Measurements from ENCODE around the gene CANT1. TPM values are rescaled to one million over a fixed set of nuclear protein-coding genes. Genes with fewer than 3 reads are reported as not detected.

Gene CANT1
- total RNA-seq, 1 donor from 2014 or later, result 66.3 TPM

DNA sequence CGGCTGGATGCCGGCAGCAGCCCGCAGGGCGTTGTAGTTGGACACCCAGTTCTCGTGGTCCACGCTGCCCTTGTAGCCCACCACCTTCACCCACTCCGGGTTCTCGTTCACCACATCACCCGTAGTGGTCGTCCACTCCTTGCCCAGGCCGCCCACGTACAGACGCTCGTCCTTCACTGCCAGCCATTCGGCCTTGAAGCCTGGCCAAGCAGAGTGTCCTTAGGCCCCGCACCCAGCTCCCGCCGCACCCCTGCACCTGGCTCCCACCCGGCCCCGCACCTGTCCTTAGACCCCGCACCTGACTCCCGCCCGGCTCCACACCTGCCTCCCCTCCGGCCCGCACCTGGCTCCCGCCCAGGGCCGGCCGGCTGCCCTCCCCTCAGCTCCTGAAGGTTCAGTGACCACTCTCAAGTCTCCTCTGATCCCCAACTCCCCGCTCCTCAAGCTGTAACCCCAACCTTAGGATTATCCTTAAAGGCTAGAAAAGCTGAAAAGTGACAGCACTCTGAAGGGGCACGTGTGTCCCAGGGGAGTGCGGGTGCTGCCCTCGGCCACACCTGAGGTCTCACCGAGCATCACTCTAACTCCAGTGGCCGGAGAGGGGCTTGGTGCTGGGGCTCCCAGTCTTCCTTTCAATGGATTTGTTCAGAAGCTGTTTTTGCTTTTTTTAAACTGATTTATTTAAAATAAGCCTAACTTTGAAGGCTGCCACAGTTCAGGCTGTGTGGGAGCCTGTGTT is 14.4 kb downstream of the CANT1 start:
- peaks cover 24% of the 10 kb centered on the region for H3K36me3 Mint-ChIP-seq (ENCODE audit: insufficient read depth)
- H3K27ac Mint-ChIP-seq, result no peak overlapping the region
- peaks cover 6% of the 10 kb centered on the region for H3K4me1 Mint-ChIP-seq (ENCODE audit: low read depth)
- no peak overlapping the region for H3K4me3 Mint-ChIP-seq (ENCODE audit: low read depth)
- H3K9me3 Mint-ChIP-seq (ENCODE audit: low read depth), result no peaks in the 10 kb centered on the region
- TF ChIP-seq, protein P1, sequence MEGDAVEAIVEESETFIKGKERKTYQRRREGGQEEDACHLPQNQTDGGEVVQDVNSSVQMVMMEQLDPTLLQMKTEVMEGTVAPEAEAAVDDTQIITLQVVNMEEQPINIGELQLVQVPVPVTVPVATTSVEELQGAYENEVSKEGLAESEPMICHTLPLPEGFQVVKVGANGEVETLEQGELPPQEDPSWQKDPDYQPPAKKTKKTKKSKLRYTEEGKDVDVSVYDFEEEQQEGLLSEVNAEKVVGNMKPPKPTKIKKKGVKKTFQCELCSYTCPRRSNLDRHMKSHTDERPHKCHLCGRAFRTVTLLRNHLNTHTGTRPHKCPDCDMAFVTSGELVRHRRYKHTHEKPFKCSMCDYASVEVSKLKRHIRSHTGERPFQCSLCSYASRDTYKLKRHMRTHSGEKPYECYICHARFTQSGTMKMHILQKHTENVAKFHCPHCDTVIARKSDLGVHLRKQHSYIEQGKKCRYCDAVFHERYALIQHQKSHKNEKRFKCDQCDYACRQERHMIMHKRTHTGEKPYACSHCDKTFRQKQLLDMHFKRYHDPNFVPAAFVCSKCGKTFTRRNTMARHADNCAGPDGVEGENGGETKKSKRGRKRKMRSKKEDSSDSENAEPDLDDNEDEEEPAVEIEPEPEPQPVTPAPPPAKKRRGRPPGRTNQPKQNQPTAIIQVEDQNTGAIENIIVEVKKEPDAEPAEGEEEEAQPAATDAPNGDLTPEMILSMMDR (IDR thresholded peaks at IDR 0.05; ENCODE audit: unreplicated experiment), result no peak
- DNase-seq (ENCODE audit: low spot score, unreplicated experiment), result no peak
- H3K27me3 Mint-ChIP-seq, result no peaks in the 10 kb centered on the region

GRCh38 chr17:78993981-78994671 is 15.4 kb downstream of the CANT1 start:
- Mint-ChIP-seq H3K27ac (no peak overlapping the region), H3K36me3 (ENCODE audit: insufficient read depth) (peaks cover 27% of the 10 kb centered on the region), H3K4me1 (ENCODE audit: low read depth) (peaks cover 6% of the 10 kb centered on the region), H3K4me3 (ENCODE audit: low read depth) (no peak overlapping the region), H3K9me3 (ENCODE audit: low read depth) (no peaks in the 10 kb centered on the region), H3K27me3 (no peaks in the 10 kb centered on the region)
- no peak for DNase-seq (ENCODE audit: low spot score, unreplicated experiment)
- TF ChIP-seq, protein P1 (IDR thresholded peaks at IDR 0.05; ENCODE audit: unreplicated experiment), result no peak

GRCh38 chr17:78993241-78993956 is 16.2 kb downstream of the CANT1 start:
- Mint-ChIP-seq H3K9me3 (ENCODE audit: low read depth) (no peaks in the 10 kb centered on the region), H3K4me3 (ENCODE audit: low read depth) (no peak overlapping the region), H3K27ac (peak overlapping the region; percentile 60), H3K27me3 (no peaks in the 10 kb centered on the region), H3K36me3 (ENCODE audit: insufficient read depth) (peaks cover 27% of the 10 kb centered on the region), H3K4me1 (ENCODE audit: low read depth) (peaks cover 6% of the 10 kb centered on the region)
- DNase-seq (ENCODE audit: low spot score, unreplicated experiment), result peak; percentile 38
- TF ChIP-seq, protein P1 (IDR thresholded peaks at IDR 0.05; ENCODE audit: unreplicated experiment), result peak; percentile 75

DNA sequence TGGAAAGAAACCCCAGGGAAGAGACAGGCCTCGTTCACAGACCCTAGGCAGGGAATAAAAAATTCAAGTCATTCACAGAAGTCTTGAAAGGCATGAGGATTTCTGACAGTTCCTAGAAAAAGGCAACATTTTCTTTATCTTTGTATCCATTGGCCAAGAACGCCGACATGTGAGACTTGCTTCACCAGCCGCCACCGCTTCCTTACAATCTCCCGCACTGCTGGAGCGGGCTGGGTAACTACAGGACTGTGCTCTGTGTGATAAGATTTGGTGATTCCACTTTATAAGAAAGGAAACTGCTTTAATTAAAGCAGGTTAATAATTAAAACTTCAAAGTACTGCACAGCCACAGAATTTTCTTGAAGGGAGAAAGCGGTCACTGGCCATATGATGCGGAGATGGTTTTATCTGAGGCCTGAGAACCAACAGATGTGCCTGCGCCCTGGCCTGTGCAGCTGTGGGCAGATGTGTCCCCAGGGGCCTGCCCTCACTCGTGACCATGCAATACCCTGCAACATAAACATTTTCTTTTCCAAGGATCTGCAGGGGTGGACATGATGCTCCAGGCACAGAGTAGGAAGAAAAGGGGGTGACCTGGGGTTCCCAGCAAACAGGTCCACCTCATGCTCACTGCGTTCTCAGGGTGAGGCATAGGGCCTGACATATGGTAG is 16.9 kb downstream of the CANT1 start:
- Mint-ChIP-seq H3K36me3 (ENCODE audit: insufficient read depth) (peaks cover 27% of the 10 kb centered on the region), H3K4me3 (ENCODE audit: low read depth) (no peak overlapping the region), H3K4me1 (ENCODE audit: low read depth) (peaks cover 6% of the 10 kb centered on the region), H3K9me3 (ENCODE audit: low read depth) (no peaks in the 10 kb centered on the region), H3K27ac (peak overlapping the region; percentile 60), H3K27me3 (no peaks in the 10 kb centered on the region)
- TF ChIP-seq, protein P1 (IDR thresholded peaks at IDR 0.05; ENCODE audit: unreplicated experiment), result no peak
- no peak for DNase-seq (ENCODE audit: low spot score, unreplicated experiment)

All from progenitor cell of endocrine pancreas (in vitro differentiated cells).